Measurements from ENCODE around the gene DTX3. TPM values are rescaled to one million over a fixed set of nuclear protein-coding genes. Genes with fewer than 3 reads are reported as not detected.

The DTX3 gene
- total RNA-seq, 1 experiment from 2014 or later, result 67.5 TPM

DNA sequence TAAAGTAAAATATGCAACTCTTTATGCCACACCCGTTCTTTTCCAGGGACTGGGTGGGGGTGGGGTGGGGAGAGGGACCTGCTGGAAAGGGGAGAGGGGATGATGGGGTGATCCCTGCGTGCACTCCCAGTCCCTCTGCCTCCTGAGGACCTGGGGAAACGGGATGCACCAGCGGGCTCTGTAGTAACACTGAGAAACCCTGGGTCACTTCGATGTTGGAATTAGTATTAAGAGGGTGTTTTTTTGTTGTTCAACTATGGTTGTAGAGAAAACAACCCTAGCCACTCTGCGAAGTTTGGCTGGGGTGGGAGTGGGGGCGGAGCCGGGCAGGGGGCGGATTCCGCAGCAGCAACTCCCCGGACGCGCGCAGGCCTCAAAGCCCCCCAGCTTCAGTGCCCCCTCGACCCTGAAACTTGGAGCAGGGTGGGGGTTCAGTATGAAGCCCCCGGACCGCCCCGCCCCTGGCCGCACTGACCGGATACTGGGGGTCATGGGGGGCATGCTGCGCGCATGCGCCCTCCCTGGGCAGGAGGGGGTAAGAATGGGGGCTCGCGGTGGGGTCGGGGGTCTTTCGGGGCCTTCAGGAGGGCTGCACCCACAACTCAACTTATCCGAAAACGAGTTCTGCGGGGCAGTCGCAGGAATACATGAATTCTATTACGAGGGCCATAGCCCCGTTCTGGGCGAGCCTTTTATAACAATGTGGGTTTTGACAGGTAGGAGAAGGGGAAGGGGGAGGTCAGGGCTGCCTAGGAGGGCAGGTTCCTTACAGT, 5.3 kb downstream of the DTX3 start:
- WGBS (ENCODE audit: extremely low coverage, insufficient read length, low lambda C conversion rate), result no CpG with 5 or more reads among the region's 34 CpGs
- H3K4me3 Mint-ChIP-seq, result peak overlapping the region; percentile 76 to 92
- H3K27me3 ChIP-seq (ENCODE audit: insufficient read depth, low read length), result peaks cover 2% of the 10 kb centered on the region; the same call in 1 of the 2 replicates

More for the DNA sequence above, 5.3 kb downstream of the DTX3 start:
- Mint-ChIP-seq H3K36me3 (ENCODE audit: insufficient read depth in 1 of 3, low read depth in 3 of 3) (peaks cover 11 to 27% (median 26%) of the 10 kb centered on the region in 3 experiments), H3K27me3 (ENCODE audit: low read depth) (peaks cover 15% of the 10 kb centered on the region), H3K27ac (no peak overlapping the region), H3K9me3 (no peaks in the 10 kb centered on the region; a peak in 1 of 5 replicates), H3K4me1 (peaks cover 37 to 41% of the 10 kb centered on the region in 2 experiments)
- Histone ChIP-seq H3K9ac (ENCODE audit: extremely low read depth, insufficient read length, low read length) (no peak overlapping the region), H2BK5ac (ENCODE audit: insufficient read length, low read length) (no peak overlapping the region), H2BK120ac (ENCODE audit: low read depth, low read length, poor library complexity, severe bottlenecking) (no peak overlapping the region), H3K9me3 (ENCODE audit: control insufficient read depth, low read depth, low read length) (no peaks in the 10 kb centered on the region), H4K8ac (replicated peaks; ENCODE audit: insufficient read length, low read depth, low read length) (no peak overlapping the region), H3T11ph (ENCODE audit: low read length) (no peak overlapping the region), H3K4ac (ENCODE audit: low read depth, low read length) (no peak overlapping the region), H2BK12ac (ENCODE audit: insufficient read length, low read depth, low read length) (no peak overlapping the region), H3K79me1 (ENCODE audit: insufficient read depth, low read depth, low read length, poor library complexity, severe bottlenecking) (no peaks in the 10 kb centered on the region), H3K23me2 (ENCODE audit: insufficient read length, low read depth, low read length, poor library complexity, severe bottlenecking) (peaks cover 27% of the 10 kb centered on the region), H3K4me2 (ENCODE audit: insufficient read depth, insufficient read length, low read length) (peak overlapping the region; percentile 89), H2BK20ac (ENCODE audit: low read depth, low read length, poor library complexity, severe bottlenecking) (no peak overlapping the region), H3K14ac (ENCODE audit: insufficient read depth, low read length) (no peak overlapping the region), H3K23ac (ENCODE audit: insufficient read length, low read depth, low read length) (no peak overlapping the region), H3K27ac (ENCODE audit: insufficient read length, low read depth, low read length) (no peak overlapping the region), H3K18ac (ENCODE audit: insufficient read length, low read depth, low read length) (no peak overlapping the region), H2AK5ac (ENCODE audit: insufficient read length, low read length) (no peak overlapping the region), H3K4me1 (ENCODE audit: insufficient read depth, low read length) (no peaks in the 10 kb centered on the region; the same call in 1 of the 2 replicates), H4K5ac (ENCODE audit: insufficient read length, low read depth, low read length) (no peak overlapping the region), H4K91ac (ENCODE audit: insufficient read length, low read depth, low read length) (no peak overlapping the region), H3K79me2 (ENCODE audit: insufficient read depth, low read length) (no peaks in the 10 kb centered on the region), H2BK15ac (ENCODE audit: low read depth, low read length) (no peak overlapping the region), H3K56ac (ENCODE audit: insufficient read length, low read depth, low read length) (no peak overlapping the region), H2AFZ (ENCODE audit: low read length) (no peak overlapping the region), H4K20me1 (ENCODE audit: control insufficient read depth, insufficient read depth, insufficient read length) (no peaks in the 10 kb centered on the region)
- no peak for DNase-seq
- TF ChIP-seq, protein P1, sequence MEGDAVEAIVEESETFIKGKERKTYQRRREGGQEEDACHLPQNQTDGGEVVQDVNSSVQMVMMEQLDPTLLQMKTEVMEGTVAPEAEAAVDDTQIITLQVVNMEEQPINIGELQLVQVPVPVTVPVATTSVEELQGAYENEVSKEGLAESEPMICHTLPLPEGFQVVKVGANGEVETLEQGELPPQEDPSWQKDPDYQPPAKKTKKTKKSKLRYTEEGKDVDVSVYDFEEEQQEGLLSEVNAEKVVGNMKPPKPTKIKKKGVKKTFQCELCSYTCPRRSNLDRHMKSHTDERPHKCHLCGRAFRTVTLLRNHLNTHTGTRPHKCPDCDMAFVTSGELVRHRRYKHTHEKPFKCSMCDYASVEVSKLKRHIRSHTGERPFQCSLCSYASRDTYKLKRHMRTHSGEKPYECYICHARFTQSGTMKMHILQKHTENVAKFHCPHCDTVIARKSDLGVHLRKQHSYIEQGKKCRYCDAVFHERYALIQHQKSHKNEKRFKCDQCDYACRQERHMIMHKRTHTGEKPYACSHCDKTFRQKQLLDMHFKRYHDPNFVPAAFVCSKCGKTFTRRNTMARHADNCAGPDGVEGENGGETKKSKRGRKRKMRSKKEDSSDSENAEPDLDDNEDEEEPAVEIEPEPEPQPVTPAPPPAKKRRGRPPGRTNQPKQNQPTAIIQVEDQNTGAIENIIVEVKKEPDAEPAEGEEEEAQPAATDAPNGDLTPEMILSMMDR (conservative IDR thresholded peaks at IDR 0.05), result no peak
